ENCODE measurements around the gene OTUD1.

Gene OTUD1

DNA sequence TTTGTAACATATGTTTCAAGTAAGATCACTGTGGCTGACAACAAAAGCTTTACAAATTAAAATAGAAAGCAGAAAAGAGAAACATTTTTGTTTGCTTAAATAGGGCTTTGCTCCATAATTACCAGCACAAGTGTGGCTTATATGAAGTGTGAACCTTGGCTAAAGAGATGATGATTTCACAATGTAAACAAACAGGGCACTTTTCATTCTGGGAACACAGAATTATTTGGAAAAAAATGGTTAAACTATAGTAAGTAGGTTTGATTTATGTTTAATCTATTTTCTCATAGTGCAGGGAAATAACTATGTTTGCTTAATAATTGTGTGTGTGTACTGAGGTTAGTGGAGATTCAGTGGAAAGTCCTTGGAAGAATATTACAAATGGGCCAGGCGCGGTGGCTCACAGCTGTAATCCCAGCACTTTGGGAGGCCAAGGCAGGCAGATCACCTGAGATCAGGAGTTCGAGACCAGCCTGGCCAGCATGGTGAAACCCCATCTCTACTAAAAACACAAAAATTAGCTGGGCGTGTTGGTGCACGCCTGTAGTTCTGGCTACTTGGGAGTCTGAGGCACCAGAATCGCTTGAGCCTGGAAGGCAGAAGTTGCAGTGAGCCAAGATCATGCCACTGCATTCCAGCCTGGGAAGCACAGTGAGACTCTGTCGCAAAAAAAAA is 19.1 kb upstream of the OTUD1 start:
- Histone ChIP-seq H3K4me1 (ENCODE audit: control insufficient read depth in 5 of 5, insufficient read depth in 5 of 5, low read length in 5 of 5) (no peaks in the 10 kb centered on the region), H3K36me3 (ENCODE audit: control insufficient read depth in 5 of 5, insufficient read depth in 5 of 5, low read length in 5 of 5) (no peaks in the 10 kb centered on the region), H3K9ac (ENCODE audit: low read length in 5 of 5) (no peak overlapping the region), H3K4me3 (ENCODE audit: low read depth in 1 of 5, low read length in 5 of 5) (no peak overlapping the region), H3K27ac (ENCODE audit: low read depth, low read length) (no peak overlapping the region), H3K27me3 (ENCODE audit: control insufficient read depth in 5 of 5, insufficient read depth in 4 of 5, low read length in 5 of 5) (no peaks in the 10 kb centered on the region), H3K9me3 (ENCODE audit: control insufficient read depth in 5 of 5, low read length in 5 of 5) (no peaks in the 10 kb centered on the region)

DNA sequence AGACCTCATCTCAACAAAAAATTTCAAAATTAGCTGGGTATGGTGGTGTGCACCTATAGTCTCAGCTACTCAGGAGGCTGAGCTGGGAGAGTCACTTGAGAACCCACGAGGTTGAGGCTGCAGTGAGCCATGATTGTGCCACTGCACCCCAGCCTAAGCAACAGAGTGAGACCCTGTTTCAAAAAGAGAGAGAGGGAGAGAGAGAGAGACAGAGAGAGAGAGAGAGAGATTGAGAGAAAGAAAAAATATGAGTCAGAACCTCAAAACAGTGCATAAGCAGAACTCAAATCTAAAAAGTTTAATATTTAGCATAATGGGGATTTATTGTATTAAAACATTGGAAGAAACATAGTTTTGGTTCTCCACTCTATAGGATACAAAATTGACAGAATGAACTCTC is 17.5 kb upstream of the OTUD1 start:
- Histone ChIP-seq H3K36me3 (ENCODE audit: control insufficient read depth in 5 of 5, insufficient read depth in 5 of 5, low read length in 5 of 5) (no peaks in the 10 kb centered on the region), H3K27ac (ENCODE audit: low read depth, low read length) (no peak overlapping the region), H3K9ac (ENCODE audit: low read length in 5 of 5) (no peak overlapping the region), H3K9me3 (ENCODE audit: control insufficient read depth in 5 of 5, low read length in 5 of 5) (no peaks in the 10 kb centered on the region), H3K27me3 (ENCODE audit: control insufficient read depth in 5 of 5, insufficient read depth in 4 of 5, low read length in 5 of 5) (no peaks in the 10 kb centered on the region), H3K4me3 (ENCODE audit: low read depth in 1 of 5, low read length in 5 of 5) (no peak overlapping the region), H3K4me1 (ENCODE audit: control insufficient read depth in 5 of 5, insufficient read depth in 5 of 5, low read length in 5 of 5) (no peaks in the 10 kb centered on the region)

DNA sequence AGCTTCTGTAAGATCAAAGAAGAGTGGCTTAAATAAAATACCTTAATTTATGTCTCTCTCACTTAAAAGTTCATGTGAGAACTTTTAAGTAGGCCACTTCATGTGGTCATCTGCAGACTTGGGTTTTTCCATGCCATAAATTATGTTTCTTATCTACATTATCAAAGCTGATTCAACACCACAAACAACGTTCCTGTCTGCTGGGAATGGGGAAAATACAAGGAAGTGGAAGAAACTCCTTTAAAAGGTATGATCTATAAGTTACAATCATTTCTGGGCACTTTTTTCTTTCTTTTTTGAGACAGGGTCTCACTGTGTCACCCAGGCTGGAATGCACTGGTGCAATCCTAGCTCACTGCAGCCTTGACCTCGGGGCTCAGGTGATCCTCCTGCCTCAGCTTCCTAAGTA is 16.9 kb upstream of the OTUD1 start:
- no peaks in the 10 kb centered on the region for H3K36me3 ChIP-seq (ENCODE audit: control insufficient read depth in 5 of 5, insufficient read depth in 5 of 5, low read length in 5 of 5)
- no peaks in the 10 kb centered on the region for H3K9me3 ChIP-seq (ENCODE audit: control insufficient read depth in 5 of 5, low read length in 5 of 5)

DNA sequence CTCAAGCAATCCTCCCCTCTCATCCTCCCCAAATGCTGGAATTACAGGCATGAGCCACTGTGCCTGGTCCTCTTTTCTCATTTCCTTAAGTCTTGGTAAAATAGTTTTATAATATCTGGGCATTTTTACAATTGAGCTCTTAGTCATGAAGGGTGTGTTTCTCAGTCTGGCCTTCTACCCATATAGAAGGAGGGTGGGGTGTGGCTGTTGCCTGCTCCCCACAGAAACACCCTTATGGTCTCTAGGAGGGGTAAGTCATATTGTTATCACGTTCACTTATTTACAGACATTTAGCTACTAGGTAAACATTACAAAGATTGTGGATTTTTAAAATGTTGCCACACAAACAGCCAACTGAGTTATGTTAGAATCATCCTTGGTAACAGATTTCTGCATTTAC is 6.7 kb upstream of the OTUD1 start:
- H3K9me3 ChIP-seq (ENCODE audit: control insufficient read depth in 5 of 5, low read length in 5 of 5) = peaks cover 0 to 3% (median 0%) of the 10 kb centered on the region in 5 donors
- H3K9ac ChIP-seq (ENCODE audit: low read length in 5 of 5) = no peak overlapping the region
- no peak overlapping the region for H3K27ac ChIP-seq (ENCODE audit: low read depth, low read length)
- no peak overlapping the region for H3K4me3 ChIP-seq (ENCODE audit: low read depth in 1 of 5, low read length in 5 of 5)
- no peaks in the 10 kb centered on the region for H3K4me1 ChIP-seq (ENCODE audit: control insufficient read depth in 5 of 5, insufficient read depth in 5 of 5, low read length in 5 of 5)
- no peaks in the 10 kb centered on the region for H3K27me3 ChIP-seq (ENCODE audit: control insufficient read depth in 5 of 5, insufficient read depth in 4 of 5, low read length in 5 of 5)
- no peaks in the 10 kb centered on the region for H3K36me3 ChIP-seq (ENCODE audit: control insufficient read depth in 5 of 5, insufficient read depth in 5 of 5, low read length in 5 of 5)

More for the DNA sequence above, 16.9 kb upstream of the OTUD1 start:
- H3K27ac ChIP-seq (ENCODE audit: low read depth, low read length) = no peak overlapping the region
- H3K4me1 ChIP-seq (ENCODE audit: control insufficient read depth in 5 of 5, insufficient read depth in 5 of 5, low read length in 5 of 5) = no peaks in the 10 kb centered on the region
- no peak overlapping the region for H3K9ac ChIP-seq (ENCODE audit: low read length in 5 of 5)
- H3K4me3 ChIP-seq (ENCODE audit: low read depth in 1 of 5, low read length in 5 of 5) = no peak overlapping the region
- no peaks in the 10 kb centered on the region for H3K27me3 ChIP-seq (ENCODE audit: control insufficient read depth in 5 of 5, insufficient read depth in 4 of 5, low read length in 5 of 5)

DNA sequence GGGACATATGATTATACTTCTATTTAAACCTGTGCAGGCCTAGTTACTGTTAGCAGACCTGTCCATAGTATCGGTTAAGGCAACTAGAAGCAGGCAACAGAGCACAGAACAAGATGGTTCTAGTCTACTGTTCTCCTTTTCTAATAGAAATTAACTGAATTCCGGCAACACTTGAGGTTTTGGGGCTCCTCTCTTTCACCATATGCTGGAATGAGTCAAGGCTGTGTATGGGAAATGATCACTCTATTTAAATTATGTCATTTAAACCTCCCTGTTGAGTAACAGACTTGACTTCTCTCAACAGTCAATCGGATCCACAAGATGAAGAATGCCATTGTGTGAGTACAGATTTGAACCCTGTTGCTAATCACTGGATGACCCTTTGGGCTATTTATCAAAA is 6.2 kb upstream of the OTUD1 start:
- Histone ChIP-seq H3K27ac (ENCODE audit: low read depth, low read length) (no peak overlapping the region), H3K4me3 (ENCODE audit: low read depth in 1 of 5, low read length in 5 of 5) (no peak overlapping the region), H3K9me3 (ENCODE audit: control insufficient read depth in 5 of 5, low read length in 5 of 5) (peaks cover 0 to 3% (median 0%) of the 10 kb centered on the region in 5 donors), H3K9ac (ENCODE audit: low read length in 5 of 5) (no peak overlapping the region), H3K36me3 (ENCODE audit: control insufficient read depth in 5 of 5, insufficient read depth in 5 of 5, low read length in 5 of 5) (no peaks in the 10 kb centered on the region), H3K27me3 (ENCODE audit: control insufficient read depth in 5 of 5, insufficient read depth in 4 of 5, low read length in 5 of 5) (no peaks in the 10 kb centered on the region), H3K4me1 (ENCODE audit: control insufficient read depth in 5 of 5, insufficient read depth in 5 of 5, low read length in 5 of 5) (peaks cover 0 to under 1% (median 0%) of the 10 kb centered on the region in 5 donors)

DNA sequence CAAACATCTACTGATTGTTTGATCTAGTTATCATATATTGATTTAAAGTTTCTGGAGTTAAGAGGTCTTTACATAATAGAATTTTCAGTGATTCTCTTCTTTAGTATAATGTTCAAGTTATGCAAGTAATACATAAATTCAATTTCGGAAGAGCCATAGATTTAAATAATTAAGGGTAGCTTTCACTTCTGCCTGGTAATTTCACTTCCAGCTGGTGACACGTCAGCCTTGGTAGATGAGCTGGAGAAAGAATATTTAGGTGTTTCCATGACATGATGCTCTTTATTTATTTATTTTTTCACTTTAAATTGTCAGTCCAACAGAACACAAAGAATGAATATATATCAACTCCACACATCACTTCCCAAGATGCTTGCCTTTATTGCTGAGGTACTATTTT is 5.2 kb upstream of the OTUD1 start:
- H3K9ac ChIP-seq (ENCODE audit: low read length in 5 of 5) = no peak overlapping the region
- peaks cover 0 to 10% (median 5%) of the 10 kb centered on the region in 5 donors for H3K4me1 ChIP-seq (ENCODE audit: control insufficient read depth in 5 of 5, insufficient read depth in 5 of 5, low read length in 5 of 5)
- no peak overlapping the region for H3K4me3 ChIP-seq (ENCODE audit: low read depth in 1 of 5, low read length in 5 of 5)
- H3K9me3 ChIP-seq (ENCODE audit: control insufficient read depth in 5 of 5, low read length in 5 of 5) = peaks cover 0 to 3% (median 0%) of the 10 kb centered on the region in 5 donors
- H3K36me3 ChIP-seq (ENCODE audit: control insufficient read depth in 5 of 5, insufficient read depth in 5 of 5, low read length in 5 of 5) = no peaks in the 10 kb centered on the region
- H3K27me3 ChIP-seq (ENCODE audit: control insufficient read depth in 5 of 5, insufficient read depth in 4 of 5, low read length in 5 of 5) = no peaks in the 10 kb centered on the region
- no peak overlapping the region for H3K27ac ChIP-seq (ENCODE audit: low read depth, low read length)

DNA sequence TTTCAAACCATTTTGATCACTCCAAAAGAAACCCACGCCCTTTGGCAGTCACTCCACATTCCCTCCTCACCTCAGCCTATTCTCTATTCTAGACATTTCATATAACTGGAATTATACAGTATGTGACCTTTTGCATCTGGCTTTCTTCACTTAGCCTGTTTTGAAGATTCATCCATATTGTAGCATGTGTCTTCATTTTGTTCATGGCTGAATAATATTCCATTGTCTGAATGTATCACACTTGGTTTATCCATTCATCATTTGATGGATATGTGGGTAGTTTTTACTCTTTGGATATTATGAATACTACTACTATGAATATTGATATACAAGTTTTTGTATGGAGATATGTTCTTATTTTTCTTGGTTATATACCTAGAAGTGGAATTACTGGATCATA is 3.5 kb upstream of the OTUD1 start:
- Histone ChIP-seq H3K27me3 (ENCODE audit: control insufficient read depth in 5 of 5, insufficient read depth in 4 of 5, low read length in 5 of 5) (peaks cover 0 to under 1% (median 0%) of the 10 kb centered on the region in 5 donors), H3K4me1 (ENCODE audit: control insufficient read depth in 5 of 5, insufficient read depth in 5 of 5, low read length in 5 of 5) (peaks cover under 1 to 13% (median 8%) of the 10 kb centered on the region in 5 donors), H3K27ac (ENCODE audit: low read depth, low read length) (no peak overlapping the region), H3K9ac (ENCODE audit: low read length in 5 of 5) (no peak overlapping the region), H3K4me3 (ENCODE audit: low read depth in 1 of 5, low read length in 5 of 5) (no peak overlapping the region), H3K9me3 (ENCODE audit: control insufficient read depth in 5 of 5, low read length in 5 of 5) (peaks cover 0 to 3% (median 0%) of the 10 kb centered on the region in 5 donors), H3K36me3 (ENCODE audit: control insufficient read depth in 5 of 5, insufficient read depth in 5 of 5, low read length in 5 of 5) (no peaks in the 10 kb centered on the region)

DNA sequence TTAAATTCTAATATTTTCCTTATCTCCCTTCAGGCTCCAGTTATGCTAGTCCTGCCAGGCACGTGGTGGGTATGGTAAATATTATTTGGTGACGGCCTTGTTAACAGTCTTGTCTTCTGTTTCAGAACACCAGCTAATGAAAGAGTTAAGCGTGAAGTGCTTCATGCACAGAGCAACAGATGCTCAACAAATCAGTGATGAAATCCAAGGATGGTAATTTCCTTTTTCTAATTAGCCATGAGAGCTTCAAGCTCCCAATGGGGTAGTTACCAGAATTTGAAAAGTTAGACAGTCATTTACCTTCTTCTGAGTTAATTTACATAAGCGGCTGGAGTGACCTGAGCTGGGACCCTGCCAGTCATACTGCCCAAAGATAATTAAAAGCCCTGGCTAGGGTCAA is 1.9 kb upstream of the OTUD1 start:
- no peak overlapping the region for H3K27ac ChIP-seq (ENCODE audit: low read depth, low read length)
- H3K4me3 ChIP-seq (ENCODE audit: low read depth in 1 of 5, low read length in 5 of 5) = no peak overlapping the region
- H3K4me1 ChIP-seq (ENCODE audit: control insufficient read depth in 5 of 5, insufficient read depth in 5 of 5, low read length in 5 of 5) = peaks cover 3 to 29% (median 24%) of the 10 kb centered on the region in 5 donors
- H3K36me3 ChIP-seq (ENCODE audit: control insufficient read depth in 5 of 5, insufficient read depth in 5 of 5, low read length in 5 of 5) = no peaks in the 10 kb centered on the region
- peaks cover 0 to 2% (median 0%) of the 10 kb centered on the region in 5 donors for H3K27me3 ChIP-seq (ENCODE audit: control insufficient read depth in 5 of 5, insufficient read depth in 4 of 5, low read length in 5 of 5)
- no peak overlapping the region for H3K9ac ChIP-seq (ENCODE audit: low read length in 5 of 5)
- peaks cover 0 to 3% (median 0%) of the 10 kb centered on the region in 5 donors for H3K9me3 ChIP-seq (ENCODE audit: control insufficient read depth in 5 of 5, low read length in 5 of 5)

DNA sequence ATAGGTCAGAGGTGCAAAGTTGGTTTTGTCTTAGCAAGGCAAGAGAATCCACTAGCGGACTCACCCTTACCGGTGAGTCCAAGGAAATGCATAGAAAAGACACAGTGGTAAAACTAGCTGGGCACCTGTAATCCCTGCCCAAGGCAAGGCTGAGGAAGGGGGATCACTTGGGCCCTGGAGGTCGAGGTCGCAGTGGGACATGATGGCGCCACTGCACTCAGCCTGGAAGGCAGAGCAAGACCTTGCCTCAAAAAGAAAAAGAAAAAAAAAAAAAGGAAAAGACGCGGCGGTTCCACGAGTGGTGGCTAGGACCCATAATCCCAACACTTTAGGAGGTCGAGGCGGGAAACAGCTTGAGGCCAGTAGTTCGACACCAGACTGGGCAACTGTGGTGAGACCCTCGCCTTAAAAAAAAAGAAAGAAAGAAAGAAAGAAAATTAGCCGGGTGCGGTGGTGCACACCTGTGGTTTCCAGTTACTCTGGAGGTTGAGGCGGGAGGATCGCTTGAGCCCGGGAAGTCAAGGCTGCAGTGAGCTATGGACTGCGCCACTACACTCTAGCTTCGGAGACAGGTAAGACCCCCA is 820 bp upstream of the OTUD1 start:
- Histone ChIP-seq H3K4me3 (ENCODE audit: low read depth in 1 of 5, low read length in 5 of 5) (peak overlapping the region; percentile 70 to 90 (median 87)), H3K9me3 (ENCODE audit: control insufficient read depth in 5 of 5, low read length in 5 of 5) (peaks cover 0 to 3% (median 0%) of the 10 kb centered on the region in 5 donors), H3K9ac (ENCODE audit: low read length in 5 of 5) (peak overlapping the region in 3 of 5 donors; percentile 46 to 79 (median 69)), H3K27ac (ENCODE audit: low read depth, low read length) (peak overlapping the region; percentile 12), H3K4me1 (ENCODE audit: control insufficient read depth in 5 of 5, insufficient read depth in 5 of 5, low read length in 5 of 5) (peaks cover 8 to 40% (median 34%) of the 10 kb centered on the region in 5 donors), H3K36me3 (ENCODE audit: control insufficient read depth in 5 of 5, insufficient read depth in 5 of 5, low read length in 5 of 5) (peaks cover 0 to 3% (median 0%) of the 10 kb centered on the region in 5 donors), H3K27me3 (ENCODE audit: control insufficient read depth in 5 of 5, insufficient read depth in 4 of 5, low read length in 5 of 5) (peaks cover 0 to 2% (median 0%) of the 10 kb centered on the region in 5 donors)

DNA sequence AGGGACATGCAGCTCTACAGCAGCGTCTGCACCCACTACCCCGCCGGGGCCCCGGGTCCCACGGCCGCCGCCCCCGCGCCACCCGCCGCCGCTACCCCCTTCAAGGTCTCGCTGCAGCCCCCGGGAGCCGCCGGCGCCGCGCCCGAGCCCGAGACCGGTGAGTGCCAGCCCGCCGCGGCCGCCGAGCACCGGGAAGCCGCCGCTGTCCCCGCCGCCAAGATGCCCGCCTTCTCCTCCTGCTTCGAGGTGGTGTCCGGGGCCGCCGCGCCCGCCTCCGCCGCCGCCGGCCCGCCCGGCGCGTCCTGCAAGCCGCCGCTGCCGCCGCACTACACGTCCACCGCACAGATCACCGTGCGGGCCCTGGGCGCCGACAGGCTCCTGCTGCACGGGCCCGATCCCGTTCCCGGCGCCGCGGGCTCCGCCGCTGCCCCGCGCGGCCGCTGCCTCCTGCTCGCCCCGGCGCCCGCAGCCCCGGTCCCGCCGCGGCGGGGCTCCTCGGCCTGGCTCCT is 631 bp downstream of the OTUD1 start:
- Histone ChIP-seq H3K4me1 (ENCODE audit: control insufficient read depth in 5 of 5, insufficient read depth in 5 of 5, low read length in 5 of 5) (peaks cover 8 to 47% (median 39%) of the 10 kb centered on the region in 5 donors), H3K27ac (ENCODE audit: low read depth, low read length) (peak overlapping the region; percentile 62), H3K4me3 (ENCODE audit: low read depth in 1 of 5, low read length in 5 of 5) (peak overlapping the region in 4 of 5 donors; percentile 83 to 91 (median 89)), H3K27me3 (ENCODE audit: control insufficient read depth in 5 of 5, insufficient read depth in 4 of 5, low read length in 5 of 5) (peaks cover 0 to 2% (median 0%) of the 10 kb centered on the region in 5 donors), H3K9me3 (ENCODE audit: control insufficient read depth in 5 of 5, low read length in 5 of 5) (peaks cover 0 to 3% (median 0%) of the 10 kb centered on the region in 5 donors), H3K36me3 (ENCODE audit: control insufficient read depth in 5 of 5, insufficient read depth in 5 of 5, low read length in 5 of 5) (peaks cover 0 to 8% (median 2%) of the 10 kb centered on the region in 5 donors), H3K9ac (ENCODE audit: low read length in 5 of 5) (peak overlapping the region in 4 of 5 donors; percentile 66 to 93 (median 82))

All from subcutaneous abdominal adipose tissue (tissue), 5 donors.